CD4-positive, CD25-positive, alpha-beta regulatory T cell (primary cell): ENCODE data around the gene FAM177A1. TPM values are rescaled to one million over a fixed set of nuclear protein-coding genes. Genes with fewer than 3 reads are reported as not detected.

Experiments
- ATAC-seq, 2 donors: fragments of 150-1000 bp; cut with Tn5 transposase; one replicate each; pipeline ENCODE4 v1.10.0; 2021; ENCODE audit warnings: low read depth in 2 of 2, moderate number of reproducible peaks in 2 of 2, moderate library complexity in 1 of 2
- DNase-seq, 3 donors: peaks; one replicate each; pipeline versions ENCODE4 v3.0.0 to v3.0.0-alpha.2; 2012 to 2022; ENCODE audit warnings: mixed read lengths in 1 of 3
- H3K27ac ChIP-seq: one replicate; pipeline ENCODE4 v1.7.0; 2013; ENCODE audit warnings: mild to moderate bottlenecking, low read length; ENCODE audit not compliant: insufficient read depth, poor library complexity, severe bottlenecking
- H3K27me3 ChIP-seq: one replicate; pipeline ENCODE4 v1.7.0; 2013; ENCODE audit warnings: low read length; ENCODE audit not compliant: control insufficient read depth, insufficient read depth
- H3K36me3 ChIP-seq: one replicate; pipeline ENCODE4 v1.7.0; 2013; ENCODE audit warnings: mild to moderate bottlenecking, low read length, moderate library complexity; ENCODE audit not compliant: control insufficient read depth, insufficient read depth
- H3K4me1 ChIP-seq: 2 replicates; pipeline ENCODE4 v1.7.0; 2013; ENCODE audit warnings: mild to moderate bottlenecking, low read length; ENCODE audit not compliant: insufficient read depth, control insufficient read depth, poor library complexity, severe bottlenecking
- H3K4me3 ChIP-seq: one replicate; pipeline ENCODE4 v1.7.0; 2013; ENCODE audit warnings: low read depth, mild to moderate bottlenecking, low read length, moderate library complexity
- H3K9me3 ChIP-seq, 2 experiments: 1 replicate in 1 of 2; 2 replicates in 1 of 2; pipeline ENCODE4 v1.7.0; 2013; ENCODE audit warnings: low read length in 2 of 2, mild to moderate bottlenecking in 1 of 2, moderate library complexity in 1 of 2; ENCODE audit not compliant: control insufficient read depth in 2 of 2
- H3K27ac Mint-ChIP-seq, 3 donors: one replicate each; pipeline ENCODE4 v1.8.0; 2020 to 2022; ENCODE audit warnings: mild to moderate bottlenecking in 3 of 3, mixed read lengths in 3 of 3, moderate library complexity in 2 of 3
- H3K27me3 Mint-ChIP-seq: one replicate; pipeline ENCODE4 v1.8.0; 2022; ENCODE audit warnings: mild to moderate bottlenecking, mixed read lengths
- H3K36me3 Mint-ChIP-seq: one replicate; pipeline ENCODE4 v1.8.0; 2020; ENCODE audit warnings: mixed read lengths
- H3K4me1 Mint-ChIP-seq, 4 donors: one replicate each; pipeline ENCODE4 v1.8.0; 2020 to 2022; ENCODE audit warnings: mixed read lengths in 4 of 4, mild to moderate bottlenecking in 1 of 4
- H3K4me3 Mint-ChIP-seq, 4 donors: one replicate each; pipeline ENCODE4 v1.8.0; 2020 to 2022; ENCODE audit warnings: mild to moderate bottlenecking in 4 of 4, mixed read lengths in 4 of 4, moderate library complexity in 3 of 4
- H3K9me3 Mint-ChIP-seq, 7 donors: one replicate each; pipeline ENCODE4 v1.8.0; 2020 to 2022; ENCODE audit warnings: mixed read lengths in 7 of 7, mild to moderate bottlenecking in 3 of 7, moderate library complexity in 2 of 7
- polyA plus RNA-seq, 4 donors: library from polyadenylated mRNA; unstranded; fragments of 300-500 nt; fragmentation: Illumina TruSeq; gene quantifications; one replicate each; pipeline ENCODE4 v1.2.3, GENCODE V29; 2021
- total RNA-seq: library from RNA; stranded (reverse); gene quantifications from one replicate; pipeline ENCODE4 v1.2.3, GENCODE V29; 2022

Gene FAM177A1
- total and polyA plus RNA-seq, 5 donors from 2014 or later = 51.5 to 152 (median 62.3) TPM

GRCh38 chr14:35116242-35116641, 70.2 kb downstream of the FAM177A1 start:
- Histone ChIP-seq H3K27ac (no peak overlapping the region), H3K4me1 (peaks cover 15% of the 10 kb centered on the region), H3K4me3 (no peak overlapping the region), H3K9me3 (no peaks in the 10 kb centered on the region), H3K27me3 (no peaks in the 10 kb centered on the region), H3K36me3 (peaks cover 46% of the 10 kb centered on the region)
- no peak for DNase-seq
- Mint-ChIP-seq H3K36me3 (peaks cover 39% of the 10 kb centered on the region), H3K27ac (peak overlapping the region in 1 of 3 donors; percentile 57), H3K9me3 (no peaks in the 10 kb centered on the region), H3K4me3 (no peak overlapping the region), H3K27me3 (no peaks in the 10 kb centered on the region), H3K4me1 (peaks cover 14 to 73% (median 42%) of the 10 kb centered on the region in 4 donors)
- ATAC-seq = no peak

- no peak overlapping the region for H3K27ac ChIP-seq
- Mint-ChIP-seq H3K9me3 (no peaks in the 10 kb centered on the region), H3K27ac (peak overlapping the region; percentile 18 to 57 (median 45)), H3K36me3 (peaks cover 33% of the 10 kb centered on the region), H3K27me3 (peaks cover 5% of the 10 kb centered on the region), H3K4me3 (peak overlapping the region in 3 of 4 donors; percentile 10 to 73 (median 18)), H3K4me1 (peaks cover 14 to 74% (median 36%) of the 10 kb centered on the region in 4 donors)
- H3K9me3 ChIP-seq = no peaks in the 10 kb centered on the region
- H3K4me1 ChIP-seq = peaks cover 20% of the 10 kb centered on the region
- H3K4me3 ChIP-seq = no peak overlapping the region
- ATAC-seq = no peak
- no peaks in the 10 kb centered on the region for H3K27me3 ChIP-seq
- peaks cover 37% of the 10 kb centered on the region for H3K36me3 ChIP-seq
- no peak for DNase-seq
These were observed 71.0 kb downstream of the FAM177A1 start for GRCh38 chr14:35117112-35117511.

- peaks cover 16 to 86% (median 53%) of the 10 kb centered on the region in 4 donors for H3K4me1 Mint-ChIP-seq
These were observed 75.2 kb downstream of the FAM177A1 start for GRCh38 chr14:35121026-35121886.

GRCh38 chr14:35121887-35122695, 76.0 kb downstream of the FAM177A1 start, which contains the start of the genes PPP2R3C and PRORP:
PPP2R3C (minus strand) TSS chr14:35121990; CDS start chr14:35121959, 31 bp downstream.
PRORP (plus strand) TSS chr14:35122552; CDS start chr14:35123246, 694 bp downstream.
- Histone ChIP-seq H3K27ac (peak within 1 kb of the TSS; percentile 100), H3K9me3 (no peaks in the 10 kb centered on the region), H3K4me3 (peak within 1 kb of the TSS; percentile 99), H3K4me1 (peaks cover 56% of the 10 kb centered on the region), H3K27me3 (no peaks in the 10 kb centered on the region), H3K36me3 (peaks cover 8% of the 10 kb centered on the region)
- Mint-ChIP-seq H3K4me3 (peak within 1 kb of the TSS; percentile 94 to 100 (median 99)), H3K27ac (peak within 1 kb of the TSS; percentile 99 to 100 (median 100)), H3K36me3 (peaks cover 23% of the 10 kb centered on the region), H3K27me3 (peaks cover 9% of the 10 kb centered on the region), H3K9me3 (no peaks in the 10 kb centered on the region), H3K4me1 (peaks cover 18 to 86% (median 51%) of the 10 kb centered on the region in 4 donors)
- peak; percentile 91 to 97 (median 93) for DNase-seq
- ATAC-seq = peak; percentile 87 to 90

More at GRCh38 chr14:35121026-35121886, 75.2 kb downstream of the FAM177A1 start:
- peaks cover 9% of the 10 kb centered on the region for H3K27me3 Mint-ChIP-seq
- peaks cover 22% of the 10 kb centered on the region for H3K36me3 Mint-ChIP-seq
- peak overlapping the region; percentile 99 to 100 (median 100) for H3K27ac Mint-ChIP-seq
- H3K27ac ChIP-seq = peak overlapping the region; percentile 100
- no peak for ATAC-seq
- H3K9me3 ChIP-seq = no peaks in the 10 kb centered on the region
- peaks cover 10% of the 10 kb centered on the region for H3K36me3 ChIP-seq
- H3K4me3 ChIP-seq = peak overlapping the region; percentile 99
- H3K4me3 Mint-ChIP-seq = peak overlapping the region; percentile 94 to 100 (median 99)
- H3K4me1 ChIP-seq = peaks cover 53% of the 10 kb centered on the region
- no peaks in the 10 kb centered on the region for H3K27me3 ChIP-seq
- H3K9me3 Mint-ChIP-seq = no peaks in the 10 kb centered on the region
- DNase-seq = no peak

- peaks cover 9% of the 10 kb centered on the region for H3K36me3 ChIP-seq
- peak overlapping the region; percentile 99 for H3K4me3 ChIP-seq
- Mint-ChIP-seq H3K27ac (peak overlapping the region; percentile 99 to 100 (median 100)), H3K4me1 (peaks cover 22 to 86% (median 49%) of the 10 kb centered on the region in 4 donors), H3K4me3 (peak overlapping the region; percentile 94 to 100 (median 99)), H3K27me3 (peaks cover 9% of the 10 kb centered on the region), H3K36me3 (peaks cover 29% of the 10 kb centered on the region), H3K9me3 (no peaks in the 10 kb centered on the region)
- ATAC-seq (no peak), DNase-seq (peak in 1 of 3 donors; percentile 32)
- H3K27ac ChIP-seq = peak overlapping the region; percentile 100
- H3K9me3 ChIP-seq = no peaks in the 10 kb centered on the region
- no peaks in the 10 kb centered on the region for H3K27me3 ChIP-seq
- peaks cover 62% of the 10 kb centered on the region for H3K4me1 ChIP-seq
These were observed 76.8 kb downstream of the FAM177A1 start for GRCh38 chr14:35122696-35123387.

GRCh38 chr14:35123388-35123703, 77.3 kb downstream of the FAM177A1 start:
- peak overlapping the region; percentile 99 for H3K4me3 ChIP-seq
- DNase-seq (no peak), ATAC-seq (no peak)
- H3K4me3 Mint-ChIP-seq = peak overlapping the region; percentile 94 to 100 (median 99)
- peaks cover 30% of the 10 kb centered on the region for H3K36me3 Mint-ChIP-seq
- H3K27ac Mint-ChIP-seq = peak overlapping the region; percentile 99 to 100 (median 100)
- peak overlapping the region; percentile 100 for H3K27ac ChIP-seq
- no peaks in the 10 kb centered on the region for H3K9me3 ChIP-seq
- no peaks in the 10 kb centered on the region for H3K27me3 ChIP-seq
- no peaks in the 10 kb centered on the region for H3K9me3 Mint-ChIP-seq
- H3K36me3 ChIP-seq = peaks cover 8% of the 10 kb centered on the region
- peaks cover 62% of the 10 kb centered on the region for H3K4me1 ChIP-seq
- H3K27me3 Mint-ChIP-seq = peaks cover 9% of the 10 kb centered on the region
- peaks cover 22 to 86% (median 51%) of the 10 kb centered on the region in 4 donors for H3K4me1 Mint-ChIP-seq

GRCh38 chr14:35124127-35124526, 78.1 kb downstream of the FAM177A1 start:
- no peak for ATAC-seq
- H3K27ac Mint-ChIP-seq = peak overlapping the region in 2 of 3 donors; percentile 100
- no peak for DNase-seq
- peaks cover 36% of the 10 kb centered on the region for H3K36me3 Mint-ChIP-seq
- Histone ChIP-seq H3K4me1 (peaks cover 60% of the 10 kb centered on the region), H3K9me3 (no peaks in the 10 kb centered on the region), H3K36me3 (peaks cover 12% of the 10 kb centered on the region), H3K27me3 (no peaks in the 10 kb centered on the region), H3K27ac (peak overlapping the region; percentile 100), H3K4me3 (peak overlapping the region; percentile 99)
- peaks cover 9% of the 10 kb centered on the region for H3K27me3 Mint-ChIP-seq
- peak overlapping the region; percentile 94 to 100 (median 99) for H3K4me3 Mint-ChIP-seq
- H3K4me1 Mint-ChIP-seq = peaks cover 26 to 83% (median 56%) of the 10 kb centered on the region in 4 donors
- H3K9me3 Mint-ChIP-seq = no peaks in the 10 kb centered on the region
